NCI-H1092 treated with DMSO at 0.1 percent for 48 hours (cell line): ENCODE measurements around the gene NEK9.
"Not testable (repeated sequence)": the region's sequence is repeated elsewhere in the genome, so short reads cannot be mapped to it uniquely, and the experiment has no call there.

Experiments used
- DNase-seq: peaks from one replicate; lab custom pipeline; 2025; lab: John Stamatoyannopoulos, UW

Gene NEK9

DNA sequence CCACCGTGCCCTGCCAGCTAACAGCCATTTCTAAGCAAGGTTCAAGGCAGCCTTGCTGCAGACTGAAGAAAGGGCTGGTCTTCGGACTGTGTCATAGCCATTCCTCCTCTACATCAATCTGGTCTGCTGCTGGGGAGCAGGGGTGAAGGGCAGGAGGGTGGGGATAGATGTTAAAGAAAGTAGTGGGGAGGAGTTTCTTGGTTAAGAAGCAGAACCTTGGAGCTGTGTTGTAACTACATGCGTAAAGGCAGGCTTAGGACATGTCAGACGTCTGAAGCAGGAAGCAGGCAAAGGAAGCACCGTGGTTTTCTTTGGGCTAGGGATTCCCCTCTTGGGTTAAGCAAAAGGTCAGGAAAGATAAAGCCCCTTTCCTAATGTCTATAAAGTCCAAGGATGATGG lies 18.1 kb upstream of the NEK9 start:
- DNase-seq, result no peak

DNA sequence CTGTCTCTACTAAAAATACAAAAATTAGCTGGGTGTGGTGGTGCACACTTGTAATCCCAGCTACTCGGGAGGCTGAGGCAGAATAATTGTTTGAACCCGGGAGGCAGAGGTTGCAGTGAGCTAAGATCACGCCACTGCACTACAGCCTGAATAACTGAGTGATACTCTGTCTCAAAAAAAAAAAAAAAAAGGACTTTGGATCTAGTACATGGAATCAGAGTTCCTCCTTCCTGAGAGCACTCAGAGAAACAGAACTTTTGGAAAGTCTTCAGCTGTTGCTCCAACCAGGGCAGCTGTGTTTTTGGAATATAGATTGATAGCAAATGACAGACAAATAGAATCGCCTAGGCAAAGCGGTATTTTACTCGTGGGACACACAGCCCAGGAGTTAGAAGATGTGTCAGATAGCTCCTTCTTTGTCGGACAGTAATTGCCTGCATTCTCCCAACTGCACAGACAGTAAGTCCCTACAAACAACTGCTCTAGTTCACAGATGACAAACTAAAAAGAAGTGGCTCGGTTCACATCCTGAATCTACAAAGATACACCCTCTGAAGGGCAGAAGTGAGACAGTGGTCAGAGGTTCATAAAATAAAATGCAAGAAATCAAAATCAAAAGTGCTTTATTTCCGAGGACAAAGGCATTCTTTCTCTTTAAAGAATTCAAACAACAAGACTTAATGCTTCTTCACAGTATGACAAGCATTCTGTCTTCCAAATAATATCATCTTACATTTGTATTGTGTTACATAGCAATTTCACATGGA lies 17.1 kb upstream of the NEK9 start:
- DNase-seq, result no peak

DNA sequence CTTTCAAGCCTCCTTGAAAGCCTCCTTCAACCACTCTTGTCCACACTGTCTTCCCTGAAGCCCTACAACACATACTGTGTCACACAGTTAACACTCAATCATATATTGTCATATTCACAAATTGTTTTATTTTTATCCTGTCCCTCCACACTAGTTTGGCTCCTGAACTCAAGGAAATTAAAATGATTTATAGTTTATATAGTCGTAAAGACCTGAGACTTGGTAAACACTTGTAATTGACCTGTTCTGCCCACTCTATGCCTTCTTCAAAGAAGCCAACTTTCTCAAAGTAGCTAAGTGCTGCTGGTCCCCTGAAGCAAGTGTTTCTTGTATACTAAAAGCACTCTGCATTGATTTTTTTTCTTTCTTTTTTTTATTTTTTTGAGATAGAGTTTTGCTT lies 15.6 kb upstream of the NEK9 start:
- DNase-seq, result no peak

DNA sequence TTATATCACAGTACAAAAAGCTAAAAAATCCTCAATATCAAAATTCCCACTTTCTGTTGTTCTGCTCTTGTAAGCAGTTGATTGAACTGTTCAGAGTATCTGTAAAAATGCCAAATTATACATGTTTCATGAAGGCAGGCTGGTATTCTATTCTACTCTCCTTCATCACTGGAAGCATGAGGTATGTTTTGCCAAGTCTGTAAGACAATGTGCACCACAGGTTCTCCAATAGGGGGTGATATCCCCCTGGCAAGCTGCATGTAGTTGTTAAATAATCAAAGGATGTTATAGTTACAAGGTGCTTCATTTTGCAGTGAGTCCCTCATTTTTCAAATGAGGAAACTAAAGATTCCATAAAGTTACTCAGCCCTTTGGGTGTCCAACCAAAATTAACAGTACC lies 15.1 kb upstream of the NEK9 start:
- peak; percentile 8 for DNase-seq

DNA sequence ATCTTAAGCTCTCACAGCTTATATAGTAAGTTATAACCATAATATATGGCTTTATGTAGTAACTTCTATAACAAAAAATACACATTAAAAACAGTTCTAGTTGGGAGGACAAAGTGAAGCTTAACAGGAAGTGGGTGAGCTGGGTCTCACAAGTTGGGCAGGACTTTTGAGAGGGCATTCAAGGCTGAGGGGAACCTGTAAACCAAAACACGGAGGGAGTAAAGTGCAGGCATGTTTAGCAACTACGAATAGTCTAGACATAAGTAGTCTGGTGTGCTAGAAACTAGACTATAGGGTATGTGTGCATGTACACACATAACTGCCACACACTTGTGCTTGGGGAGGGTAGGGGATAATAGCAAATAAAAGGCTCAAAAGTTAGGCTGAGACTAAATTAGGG lies 14.2 kb upstream of the NEK9 start:
- no peak for DNase-seq

DNA sequence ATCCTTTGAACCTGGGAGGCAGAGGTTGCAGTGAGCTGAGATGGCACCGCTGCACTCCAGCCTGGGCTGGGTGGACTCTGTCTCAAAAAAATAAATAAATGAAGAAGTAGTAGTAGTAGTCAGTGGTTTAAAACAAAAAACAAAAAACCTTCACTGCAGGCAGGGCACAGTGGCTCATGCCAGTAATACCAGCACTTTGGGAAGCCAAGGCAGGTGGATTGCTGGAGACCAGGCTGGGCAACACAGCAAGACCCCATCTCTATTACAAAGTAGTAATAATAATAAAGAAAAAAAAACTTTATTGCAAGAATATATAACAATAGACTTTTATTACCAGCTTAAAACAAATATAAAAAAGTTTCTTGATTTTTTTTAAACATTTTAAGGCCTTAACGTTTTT lies 13.8 kb upstream of the NEK9 start:
- no peak for DNase-seq

DNA sequence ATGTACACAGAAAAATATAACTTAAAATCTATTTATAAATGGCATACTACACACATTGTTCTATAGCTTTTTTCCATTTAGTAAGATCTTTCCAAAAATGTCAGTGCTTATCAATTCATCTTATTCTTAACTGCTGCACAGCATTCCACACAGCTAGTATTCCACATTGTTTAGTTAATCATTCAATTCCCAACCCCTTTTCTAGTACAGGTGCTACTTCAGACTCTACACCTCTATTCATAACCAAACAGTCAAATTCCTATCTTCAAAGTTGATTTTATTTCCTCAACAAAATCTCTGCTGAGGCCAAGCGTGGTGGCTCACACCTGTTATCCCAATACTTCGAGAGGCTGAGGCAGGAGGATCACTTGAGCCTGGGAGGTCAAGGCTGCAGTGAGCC lies 12.3 kb upstream of the NEK9 start:
- DNase-seq, result no peak

DNA sequence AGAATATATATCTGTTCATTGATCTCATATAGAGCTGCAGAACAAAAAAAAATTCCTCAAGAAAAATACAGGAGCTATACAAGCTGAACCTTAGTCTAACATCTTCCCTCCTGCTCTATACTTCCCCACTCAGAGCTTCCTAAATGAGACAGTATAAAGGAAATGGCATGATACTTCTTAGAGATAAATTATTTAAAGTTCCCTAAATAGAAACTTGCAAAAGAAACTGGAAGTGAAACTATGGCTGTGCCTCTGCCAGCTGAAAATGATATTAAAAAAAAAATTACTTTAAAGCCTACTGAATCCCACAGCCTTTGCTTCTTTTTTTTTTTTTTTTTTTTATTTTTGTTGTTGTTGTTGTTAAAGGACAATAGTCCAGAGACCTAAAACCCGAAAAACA lies 11.6 kb upstream of the NEK9 start:
- DNase-seq, result no peak

DNA sequence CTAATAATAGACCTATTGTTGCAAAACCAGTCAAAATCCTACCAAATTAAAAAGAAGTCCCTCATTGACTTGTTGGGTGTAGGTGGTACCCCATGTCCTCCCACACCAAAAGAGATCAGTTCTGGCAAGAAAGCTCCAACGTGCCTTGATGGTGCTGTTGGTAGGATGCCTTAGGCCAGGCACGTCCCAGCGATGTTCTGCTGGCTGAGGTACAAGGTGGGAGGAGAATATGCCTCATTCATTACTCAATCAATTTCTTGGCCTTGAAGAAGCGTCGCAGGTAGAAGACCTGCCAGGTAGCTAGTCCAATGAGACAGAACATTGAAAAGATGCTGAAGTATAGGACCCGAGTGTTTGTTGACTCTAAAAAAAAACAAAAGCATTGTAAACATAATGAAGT lies 7.8 kb upstream of the NEK9 start:
- DNase-seq, result no peak

DNA sequence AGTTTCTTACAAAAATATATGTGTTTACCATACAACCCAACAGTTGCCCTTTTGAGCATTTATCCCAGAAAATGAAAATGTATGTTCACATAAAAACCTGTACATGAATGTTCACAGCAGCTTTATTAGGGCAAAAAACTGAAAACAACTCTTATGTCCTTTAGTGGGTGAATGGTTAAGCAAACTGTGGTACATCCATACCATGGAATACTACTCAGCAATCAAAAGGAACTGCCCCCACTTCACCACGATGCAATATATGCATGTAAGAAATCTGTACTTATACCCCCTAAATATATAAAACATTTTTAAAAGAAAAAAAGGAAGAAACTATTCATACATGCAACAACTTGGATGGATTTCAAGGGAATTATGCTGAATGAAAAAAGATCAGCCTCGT lies 6.7 kb upstream of the NEK9 start:
- no peak for DNase-seq

DNA sequence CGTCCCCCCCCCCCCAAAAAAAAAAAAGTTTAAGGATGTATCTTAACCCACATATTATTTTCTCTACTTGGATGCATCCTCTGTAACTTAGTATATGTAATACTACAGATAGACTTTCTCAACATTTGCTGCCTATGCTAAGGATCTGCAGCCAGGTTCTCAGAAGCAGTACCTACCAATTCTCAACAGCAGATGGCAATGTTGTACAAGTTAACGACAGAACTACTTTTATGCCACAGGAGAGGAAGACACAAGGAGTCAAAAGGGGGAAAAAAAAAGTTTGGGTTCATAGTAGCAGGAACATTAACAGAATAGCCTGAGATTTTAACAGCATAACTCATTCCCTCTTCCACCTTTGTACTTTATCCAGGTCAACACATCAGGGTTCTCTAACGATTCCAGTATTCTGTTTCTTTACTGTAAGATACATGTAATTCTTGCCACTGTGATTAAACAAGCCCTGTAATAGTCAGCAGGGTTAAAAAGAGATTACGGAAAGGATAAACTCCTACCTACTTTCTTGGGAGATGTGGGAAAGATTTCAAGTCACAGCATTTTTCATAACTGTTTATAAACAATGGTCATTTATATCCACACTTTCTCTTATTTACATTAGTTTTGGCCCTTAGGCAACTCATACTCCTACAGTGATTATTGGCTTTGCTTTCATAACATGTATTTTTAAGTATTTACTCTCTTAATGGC lies 5.7 kb upstream of the NEK9 start:
- peak; percentile 52 for DNase-seq

DNA sequence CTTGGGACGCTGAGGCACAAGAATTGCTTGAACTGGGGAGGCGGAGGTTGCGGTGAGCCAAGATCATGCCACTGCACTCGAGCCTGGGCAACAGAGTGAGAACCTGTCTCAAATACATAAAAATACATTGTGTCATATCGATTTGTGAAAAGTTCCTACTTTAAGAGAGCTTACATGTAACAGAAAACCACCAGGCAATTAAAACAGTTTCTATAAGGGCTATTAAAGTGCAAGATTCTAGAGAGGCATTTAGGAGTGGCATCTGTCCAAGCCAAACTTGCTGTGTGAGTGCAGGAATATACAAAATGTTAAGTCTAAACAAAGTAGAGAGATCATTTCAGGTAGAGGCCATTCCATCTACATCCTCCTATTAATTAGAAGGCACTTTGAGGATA lies 1.7 kb upstream of the NEK9 start:
- DNase-seq, result no peak

DNA sequence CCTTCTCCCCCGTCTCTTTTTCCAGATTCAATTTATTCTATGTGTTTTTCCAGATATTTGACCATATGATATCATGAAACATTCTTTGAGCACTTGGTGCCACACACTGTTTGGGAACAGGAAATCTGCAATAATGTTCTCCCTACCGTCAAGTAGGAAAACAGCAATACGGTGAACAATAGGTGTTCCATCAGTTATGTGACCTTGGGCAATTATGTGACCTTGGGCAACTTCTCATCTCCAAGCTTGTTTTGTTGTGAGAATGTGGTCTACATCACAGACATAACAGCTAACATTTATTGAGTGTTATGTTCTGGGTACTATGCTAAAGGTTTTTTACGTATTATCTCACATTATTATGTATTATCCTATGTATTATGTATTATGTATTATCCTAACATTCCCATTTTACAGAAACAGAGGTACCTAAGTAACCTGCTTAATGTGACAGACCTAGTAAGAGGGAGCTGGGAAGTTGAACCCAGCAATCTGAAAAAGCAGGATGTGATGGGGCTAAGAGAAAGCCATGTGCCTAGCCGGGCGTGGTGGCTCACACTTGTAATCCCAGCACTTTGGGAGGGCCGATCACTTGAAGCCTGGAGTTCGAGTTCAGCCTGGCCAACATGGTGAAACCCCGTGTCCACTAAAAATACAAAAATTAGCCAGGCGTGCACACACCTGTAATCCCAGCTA lies 1.2 kb upstream of the NEK9 start:
- no peak for DNase-seq

DNA sequence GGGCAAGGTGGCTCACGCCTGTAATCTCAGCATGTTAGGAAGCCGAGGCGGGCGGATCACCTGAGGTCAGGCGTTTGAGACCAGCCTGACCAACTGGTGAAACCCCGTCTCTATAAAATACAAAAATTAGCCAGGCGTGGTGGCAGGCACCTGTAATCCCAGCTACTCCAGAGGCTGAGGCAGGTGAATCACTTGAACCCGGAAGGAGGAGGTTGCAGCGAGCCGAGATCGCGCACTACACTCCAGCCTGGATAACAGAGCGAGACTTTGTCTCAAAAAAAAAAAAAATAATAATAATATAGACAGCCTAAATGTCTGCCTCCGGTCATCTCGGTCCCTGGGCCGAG lies 599 bp upstream of the NEK9 start:
- not testable (repeated sequence) for DNase-seq

DNA sequence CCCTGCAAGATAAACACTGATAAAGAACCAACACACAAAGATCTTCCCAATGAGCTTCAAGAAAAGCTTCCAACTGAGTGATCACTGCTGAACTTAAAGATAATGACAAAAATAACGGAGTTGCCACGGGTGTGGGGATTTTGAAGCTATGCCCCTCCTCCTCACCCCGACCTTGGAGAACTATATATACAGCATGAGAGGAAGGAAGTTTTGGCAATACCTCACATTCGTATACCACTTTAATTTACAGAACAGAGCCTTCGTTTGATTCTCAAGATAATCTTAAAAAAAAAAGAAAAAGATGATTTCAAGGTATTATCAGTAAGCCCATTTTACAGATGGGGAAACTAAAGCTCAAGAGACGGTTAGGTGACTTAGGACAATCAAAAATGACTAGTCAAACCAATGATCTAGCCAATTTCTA lies 715 bp downstream of the NEK9 start:
- DNase-seq, result no peak

DNA sequence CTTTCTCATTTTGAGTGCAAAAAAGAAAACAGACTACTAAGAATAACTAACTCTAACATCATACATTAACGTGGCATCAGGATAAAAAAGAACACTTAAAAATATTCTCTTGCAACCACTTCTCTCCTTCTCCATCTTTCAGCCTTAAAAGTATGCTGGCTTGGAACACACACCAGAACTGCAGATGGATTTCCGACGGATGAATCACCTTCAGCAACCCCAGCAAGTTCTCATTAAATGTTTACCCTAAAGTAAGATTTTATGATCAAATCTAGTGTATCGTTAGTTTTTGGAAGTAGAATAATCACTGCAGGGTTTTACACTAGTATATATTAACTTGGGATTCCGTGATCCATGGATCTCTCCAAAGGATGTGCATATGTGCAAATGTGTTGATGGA lies 1.2 kb downstream of the NEK9 start:
- DNase-seq, result no peak

DNA sequence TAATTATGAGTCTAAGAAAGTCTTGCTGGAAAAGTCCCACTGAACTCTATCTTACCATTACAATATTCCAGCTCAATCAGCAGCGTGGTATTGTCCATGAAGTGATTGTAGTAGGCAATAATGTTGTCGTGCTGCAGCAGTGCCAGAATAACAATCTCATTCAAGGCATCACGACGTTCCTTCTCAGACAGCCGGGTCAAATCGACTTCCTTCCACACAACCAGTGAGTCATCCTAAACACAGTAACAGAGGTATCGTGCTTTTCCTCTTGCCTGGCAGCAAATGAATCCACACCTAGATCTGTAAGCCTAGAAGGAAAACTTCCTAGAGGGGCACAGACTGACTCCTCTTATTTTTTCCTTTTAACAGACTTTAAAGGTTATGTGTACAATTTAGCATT lies 2.9 kb downstream of the NEK9 start:
- DNase-seq, result no peak

DNA sequence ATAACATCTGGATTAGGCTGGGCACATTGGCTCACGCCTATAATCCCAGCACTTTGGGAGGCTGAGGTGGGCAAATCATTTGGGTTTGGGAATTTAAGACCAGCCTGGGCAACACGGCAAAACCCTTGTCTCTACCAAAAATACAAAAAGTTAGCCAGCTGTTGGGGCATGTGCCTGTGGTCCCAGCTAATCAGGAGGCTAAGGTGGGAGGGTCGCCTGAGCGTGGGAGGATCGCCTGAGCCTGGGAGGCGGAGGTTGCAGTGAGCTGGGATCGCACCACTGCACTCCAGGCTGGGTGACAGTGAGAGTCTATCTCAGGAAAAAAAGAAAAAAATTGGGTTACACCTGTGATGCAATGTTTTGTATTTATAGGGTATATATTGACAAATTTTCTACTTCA lies 5.3 kb downstream of the NEK9 start:
- DNase-seq, result no peak

DNA sequence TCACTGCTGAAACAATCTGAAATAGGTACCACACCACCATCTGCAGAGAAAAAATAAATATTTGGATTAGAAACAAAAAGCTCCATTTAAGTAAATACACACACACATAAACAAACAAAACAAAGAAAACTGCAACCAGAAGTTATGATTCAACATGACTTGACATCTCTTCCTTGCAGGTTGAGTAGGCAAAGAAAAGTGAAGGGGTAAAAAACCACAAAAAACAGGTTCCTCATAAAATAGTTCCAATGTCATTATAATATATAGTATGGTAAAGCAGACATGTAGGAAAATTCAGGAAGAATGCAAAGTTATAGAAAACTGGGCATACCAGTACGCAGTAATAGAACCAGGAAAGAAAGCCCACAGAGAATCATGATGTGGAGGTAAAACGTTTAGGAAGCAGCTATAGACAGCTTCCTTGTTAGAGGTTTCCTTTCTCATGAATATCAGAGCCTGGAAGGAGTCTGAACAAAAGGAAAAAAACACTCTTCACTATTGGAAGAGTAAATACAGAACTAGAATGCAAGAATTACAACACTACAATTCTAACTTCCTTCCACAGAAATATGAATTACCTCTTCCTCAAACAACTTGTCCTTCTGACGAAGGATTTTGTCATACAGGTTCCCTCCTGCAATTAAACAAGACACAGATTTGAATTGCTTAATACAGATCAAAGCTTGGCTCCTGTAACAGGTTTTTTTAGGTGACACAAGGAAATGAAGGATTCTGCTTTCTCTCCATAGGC lies 6.1 kb downstream of the NEK9 start:
- DNase-seq, result no peak

DNA sequence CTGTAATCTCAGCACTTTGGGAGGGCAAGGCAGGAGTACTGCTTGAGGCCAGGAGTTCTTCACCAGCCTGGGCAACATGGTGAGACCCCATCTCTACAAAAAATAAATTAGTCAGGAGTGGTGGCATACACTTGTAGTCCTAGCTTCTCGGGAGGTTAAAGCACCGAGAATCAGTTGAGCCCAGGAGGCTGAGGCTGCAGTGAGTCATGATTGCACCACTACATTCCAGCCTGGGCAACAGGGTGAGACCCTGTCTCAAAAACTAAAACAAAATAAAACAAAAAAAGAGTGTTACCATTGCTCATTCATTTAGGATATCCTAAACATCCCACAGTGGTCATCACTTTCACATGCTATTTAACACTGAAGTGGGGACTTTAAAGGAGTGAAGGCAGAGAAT lies 7.8 kb downstream of the NEK9 start:
- DNase-seq, result no peak

DNA sequence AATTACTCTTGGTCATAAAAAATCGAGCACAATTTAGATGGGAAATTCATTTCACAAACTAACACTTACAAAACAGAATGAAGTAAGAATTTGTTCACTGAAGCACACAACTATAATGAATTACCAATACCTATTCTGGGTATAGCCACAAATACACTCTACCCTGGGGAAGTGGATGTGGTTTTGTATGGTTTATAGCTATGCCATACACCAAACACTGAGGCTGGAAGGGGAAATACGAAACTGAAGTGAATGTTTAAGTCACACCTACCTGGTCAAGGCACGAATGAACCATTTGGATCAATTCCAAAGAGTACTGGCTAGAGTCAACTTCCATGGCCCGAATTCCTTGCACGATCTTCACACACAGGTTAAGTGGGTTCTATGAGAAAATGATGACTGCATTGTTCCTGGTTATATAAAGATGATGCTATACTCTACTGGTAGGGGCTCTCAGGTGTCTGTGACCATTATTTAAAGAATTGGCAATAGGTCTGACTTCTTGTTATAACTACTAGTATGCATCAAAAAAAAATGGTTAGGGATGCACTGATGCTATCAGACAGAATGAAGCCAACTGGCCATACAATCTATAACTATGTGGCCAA lies 12.8 kb downstream of the NEK9 start:
- no peak for DNase-seq

DNA sequence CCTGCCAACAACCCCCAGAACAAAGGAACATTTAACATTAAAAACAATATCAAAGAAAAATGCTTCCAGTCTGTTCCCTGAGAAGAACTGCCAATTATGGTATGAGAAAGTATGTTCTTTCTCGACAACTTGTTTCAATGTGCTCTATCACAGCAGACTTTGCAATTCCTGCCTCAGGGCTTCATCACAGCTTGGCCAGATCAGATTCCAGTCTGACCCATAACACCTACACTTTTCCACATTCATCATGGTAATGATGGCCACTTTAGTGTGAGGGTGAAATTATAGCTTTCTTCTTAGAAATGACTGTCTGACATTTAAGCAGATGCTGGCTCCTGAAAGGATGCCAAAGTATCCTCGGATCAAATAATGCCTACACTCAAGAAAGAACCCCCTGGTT lies 17.0 kb downstream of the NEK9 start:
- DNase-seq, result no peak
